Upper lobe of left lung (tissue), 4 donors: ENCODE data around the gene TMEM108.

Experiments
- EP300 ChIP-seq, 4 donors: sonication (generic); formaldehyde crosslinking; IDR thresholded peaks; one replicate each; pipeline ENCODE4 v1.5.1; 2017; ENCODE audit warnings: antibody characterized with exemption in 4 of 4, control low read depth in 2 of 4
- POLR2A ChIP-seq, 4 donors: fragments of 450-650 bp; IDR thresholded peaks; one replicate each; pipeline ENCODE4 v1.5.1; 2016 to 2017; ENCODE audit warnings: antibody characterized with exemption in 4 of 4, mild to moderate bottlenecking in 2 of 4
- TF ChIP-seq, protein P1 (sequence below), 6 experiments: fragments of 450-650 bp in 4 of 6; fragments of 200-600 bp in 2 of 6; sonication (generic) in 2 of 6; IDR thresholded peaks; one replicate each; pipeline ENCODE4 v1.5.1; 2016 to 2019; ENCODE audit warnings: antibody characterized with exemption in 6 of 6

DNA sequence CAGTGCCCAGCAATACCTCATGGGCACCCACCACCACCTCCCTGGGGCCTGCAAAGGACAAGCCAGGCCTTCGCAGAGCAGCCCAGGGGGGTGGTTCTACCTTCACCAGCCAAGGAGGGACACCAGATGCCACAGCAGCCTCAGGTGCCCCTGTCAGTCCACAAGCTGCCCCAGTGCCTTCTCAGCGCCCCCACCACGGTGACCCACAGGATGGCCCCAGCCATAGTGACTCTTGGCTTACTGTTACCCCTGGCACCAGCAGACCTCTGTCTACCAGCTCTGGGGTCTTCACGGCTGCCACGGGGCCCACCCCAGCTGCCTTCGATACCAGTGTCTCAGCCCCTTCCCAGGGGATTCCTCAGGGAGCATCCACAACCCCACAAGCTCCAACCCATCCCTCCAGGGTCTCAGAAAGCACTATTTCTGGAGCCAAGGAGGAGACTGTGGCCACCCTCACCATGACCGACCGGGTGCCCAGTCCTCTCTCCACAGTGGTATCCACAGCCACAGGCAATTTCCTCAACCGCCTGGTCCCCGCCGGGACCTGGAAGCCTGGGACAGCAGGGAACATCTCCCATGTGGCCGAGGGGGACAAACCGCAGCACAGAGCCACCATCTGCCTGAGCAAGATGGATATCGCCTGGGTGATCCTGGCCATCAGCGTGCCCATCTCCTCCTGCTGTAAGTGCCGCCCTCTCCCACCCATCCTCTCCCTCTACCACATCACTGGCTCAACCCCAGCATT, 342.5 kb downstream of the TMEM108 start:
- TF ChIP-seq, protein P1, sequence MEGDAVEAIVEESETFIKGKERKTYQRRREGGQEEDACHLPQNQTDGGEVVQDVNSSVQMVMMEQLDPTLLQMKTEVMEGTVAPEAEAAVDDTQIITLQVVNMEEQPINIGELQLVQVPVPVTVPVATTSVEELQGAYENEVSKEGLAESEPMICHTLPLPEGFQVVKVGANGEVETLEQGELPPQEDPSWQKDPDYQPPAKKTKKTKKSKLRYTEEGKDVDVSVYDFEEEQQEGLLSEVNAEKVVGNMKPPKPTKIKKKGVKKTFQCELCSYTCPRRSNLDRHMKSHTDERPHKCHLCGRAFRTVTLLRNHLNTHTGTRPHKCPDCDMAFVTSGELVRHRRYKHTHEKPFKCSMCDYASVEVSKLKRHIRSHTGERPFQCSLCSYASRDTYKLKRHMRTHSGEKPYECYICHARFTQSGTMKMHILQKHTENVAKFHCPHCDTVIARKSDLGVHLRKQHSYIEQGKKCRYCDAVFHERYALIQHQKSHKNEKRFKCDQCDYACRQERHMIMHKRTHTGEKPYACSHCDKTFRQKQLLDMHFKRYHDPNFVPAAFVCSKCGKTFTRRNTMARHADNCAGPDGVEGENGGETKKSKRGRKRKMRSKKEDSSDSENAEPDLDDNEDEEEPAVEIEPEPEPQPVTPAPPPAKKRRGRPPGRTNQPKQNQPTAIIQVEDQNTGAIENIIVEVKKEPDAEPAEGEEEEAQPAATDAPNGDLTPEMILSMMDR (IDR thresholded peaks at IDR 0.05): no peak
- TF ChIP-seq POLR2A (IDR thresholded peaks at IDR 0.05): no peak
- TF ChIP-seq EP300 (IDR thresholded peaks at IDR 0.05): no peak
